Stimulated activated naive B cell treated with anti-CD40 and anti-IgM and Interleukin-4, amounts not matched to agents 10 μg/mL and 1 μg/mL and 100 μg/mL, for 72 hours (primary cell): Measurements from ENCODE around the gene OGN.
"Not testable (repeated sequence)": the region's sequence is repeated elsewhere in the genome, so short reads cannot be mapped to it uniquely, and the experiment has no call there.

ENCODE experiments used
- ATAC-seq, 2 donors: fragments of 150-1000 bp; cut with Tn5 transposase; replicated peaks; 2 replicates each; pipeline ENCODE4 v1.10.0; 2021; ENCODE audit warnings: moderate library complexity in 1 of 2
- DNase-seq: peaks from one replicate; pipeline ENCODE4 v3.0.0; 2021
- H3K27ac Mint-ChIP-seq: one replicate; pipeline ENCODE4 v1.8.0; 2022; ENCODE audit warnings: mild to moderate bottlenecking, mixed read lengths
- H3K27me3 Mint-ChIP-seq, 2 donors: one replicate each; pipeline ENCODE4 v1.8.0; 2022; ENCODE audit warnings: mixed read lengths in 2 of 2
- H3K36me3 Mint-ChIP-seq, 2 donors: one replicate each; pipeline ENCODE4 v1.8.0; 2022; ENCODE audit warnings: mixed read lengths in 2 of 2, mild to moderate bottlenecking in 1 of 2
- H3K4me1 Mint-ChIP-seq, 2 donors: one replicate each; pipeline ENCODE4 v1.8.0; 2022; ENCODE audit warnings: mixed read lengths in 2 of 2, mild to moderate bottlenecking in 1 of 2
- H3K4me3 Mint-ChIP-seq, 2 donors: one replicate each; pipeline ENCODE4 v1.8.0; 2022; ENCODE audit warnings: mild to moderate bottlenecking in 2 of 2, mixed read lengths in 2 of 2, moderate library complexity in 1 of 2
- H3K9me3 Mint-ChIP-seq, 2 donors: one replicate each; pipeline ENCODE4 v1.8.0; 2022; ENCODE audit warnings: mixed read lengths in 2 of 2, mild to moderate bottlenecking in 1 of 2

OGN gene

DNA sequence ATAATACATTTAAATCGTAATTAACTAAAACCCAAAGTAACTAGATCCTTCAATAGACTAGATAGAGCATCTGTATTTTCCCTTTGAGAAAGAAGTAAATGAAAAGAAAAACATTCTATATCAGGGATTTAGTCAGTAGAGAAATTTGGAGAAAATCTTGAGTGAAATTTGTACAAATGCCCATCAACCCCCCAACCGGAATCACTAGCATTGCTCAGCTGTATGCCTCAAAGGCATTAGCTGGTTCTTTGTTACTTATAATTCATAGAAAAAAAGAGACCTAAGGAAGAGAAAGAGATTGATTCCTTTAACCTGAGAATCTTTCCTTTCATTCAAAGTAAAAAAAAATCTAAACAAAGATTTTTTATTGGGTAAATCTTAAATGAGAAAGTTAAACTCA lies 19.2 kb upstream of the OGN start:
- Mint-ChIP-seq H3K4me1 (peaks cover 4 to 6% of the 10 kb centered on the region in 2 donors), H3K27ac (no peak overlapping the region), H3K36me3 (peaks cover 2 to 4% of the 10 kb centered on the region in 2 donors), H3K4me3 (no peak overlapping the region), H3K9me3 (no peaks in the 10 kb centered on the region), H3K27me3 (no peaks in the 10 kb centered on the region)
- DNase-seq (no peak), ATAC-seq (no peak)

DNA sequence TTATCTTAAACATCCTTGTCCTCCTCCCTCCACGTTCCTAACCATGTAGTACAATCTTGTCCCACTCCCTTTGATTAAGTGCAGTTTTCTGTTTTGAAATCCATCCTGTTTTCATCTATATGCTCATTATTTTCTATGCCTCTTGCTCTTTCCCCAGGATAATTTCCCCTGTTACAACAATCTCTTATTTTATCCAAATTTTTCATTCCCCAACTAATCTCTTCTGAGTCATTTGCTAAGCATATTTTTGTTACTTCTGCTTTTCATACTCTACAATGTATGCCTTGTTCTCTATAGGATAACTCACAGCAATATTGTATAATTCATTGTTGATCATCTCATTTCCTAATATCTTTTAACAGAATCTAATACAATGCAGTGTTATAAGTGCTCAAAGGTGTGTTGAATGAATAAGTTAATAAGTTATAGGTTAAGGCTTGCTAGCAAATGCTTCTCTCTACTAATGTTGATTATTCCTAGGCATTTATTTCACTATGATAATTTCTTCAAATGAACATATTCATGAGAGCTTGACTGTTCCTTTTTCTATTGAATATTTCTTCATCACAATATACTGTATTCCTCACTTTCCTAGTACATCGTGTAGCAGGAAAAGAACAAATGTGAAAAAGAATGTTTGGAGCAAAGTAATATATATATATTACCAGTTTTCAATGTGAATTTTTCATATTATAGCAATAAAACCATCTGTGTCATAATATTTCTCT lies 18.4 kb upstream of the OGN start:
- ATAC-seq (peak in 1 of 2 donors; percentile 43), DNase-seq (no peak)
- H3K9me3 Mint-ChIP-seq: no peaks in the 10 kb centered on the region
- H3K27ac Mint-ChIP-seq: no peak overlapping the region
- H3K36me3 Mint-ChIP-seq: peaks cover 2 to 4% of the 10 kb centered on the region in 2 donors
- H3K4me1 Mint-ChIP-seq: peaks cover 4 to 6% of the 10 kb centered on the region in 2 donors
- H3K27me3 Mint-ChIP-seq: no peaks in the 10 kb centered on the region
- H3K4me3 Mint-ChIP-seq: no peak overlapping the region

DNA sequence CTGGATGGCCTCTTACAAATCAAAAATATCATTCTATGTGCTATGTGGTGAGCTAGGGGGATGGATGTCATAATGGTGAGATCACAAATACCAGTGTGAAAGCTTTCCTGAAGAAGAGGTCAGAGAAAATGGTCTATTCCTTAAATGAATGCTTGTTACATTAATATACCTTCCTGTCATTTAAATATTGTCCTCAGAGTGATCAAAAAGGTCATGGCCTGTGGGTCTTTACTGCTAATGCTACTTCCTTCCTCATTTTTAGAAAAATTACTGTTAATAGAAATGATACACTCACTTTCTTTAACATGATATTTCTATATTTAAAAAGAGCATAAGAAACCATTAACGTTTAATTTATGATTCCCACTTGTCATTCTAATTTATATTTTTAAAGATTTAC lies 10.2 kb upstream of the OGN start:
- H3K27ac Mint-ChIP-seq: no peak overlapping the region
- H3K4me3 Mint-ChIP-seq: peak overlapping the region in 1 of 2 donors; percentile 28
- peaks cover 0 to 4% of the 10 kb centered on the region in 2 donors for H3K9me3 Mint-ChIP-seq
- H3K27me3 Mint-ChIP-seq: no peaks in the 10 kb centered on the region
- DNase-seq (no peak), ATAC-seq (peak; percentile 71 to 77)
- H3K4me1 Mint-ChIP-seq: peaks cover 7 to 11% of the 10 kb centered on the region in 2 donors
- peaks cover 3 to 6% of the 10 kb centered on the region in 2 donors for H3K36me3 Mint-ChIP-seq

DNA sequence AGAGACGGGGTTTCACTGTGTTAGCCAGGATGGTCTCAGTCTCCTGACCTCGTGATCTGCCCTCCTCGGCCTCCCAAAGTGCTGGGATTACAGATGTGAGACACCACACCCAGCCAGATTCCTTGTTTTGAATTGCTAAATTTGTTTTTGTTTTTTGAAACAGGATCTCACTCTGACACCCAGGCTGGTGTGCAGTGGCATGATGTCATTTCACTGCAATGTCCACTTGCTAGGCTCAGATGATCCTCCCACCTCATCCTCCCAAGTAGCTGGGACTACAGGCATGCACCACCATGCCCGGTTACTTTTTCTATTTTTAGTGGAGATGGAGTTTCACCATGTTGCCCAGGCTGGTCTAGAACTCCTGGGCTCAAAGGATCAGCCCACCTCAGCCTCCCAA lies 6.8 kb upstream of the OGN start:
- not testable (repeated sequence) for H3K9me3 Mint-ChIP-seq, H3K27ac Mint-ChIP-seq, H3K27me3 Mint-ChIP-seq, DNase-seq, H3K4me3 Mint-ChIP-seq, ATAC-seq, H3K36me3 Mint-ChIP-seq
- peaks cover 18 to 23% of the 10 kb centered on the region in 2 donors for H3K4me1 Mint-ChIP-seq

DNA sequence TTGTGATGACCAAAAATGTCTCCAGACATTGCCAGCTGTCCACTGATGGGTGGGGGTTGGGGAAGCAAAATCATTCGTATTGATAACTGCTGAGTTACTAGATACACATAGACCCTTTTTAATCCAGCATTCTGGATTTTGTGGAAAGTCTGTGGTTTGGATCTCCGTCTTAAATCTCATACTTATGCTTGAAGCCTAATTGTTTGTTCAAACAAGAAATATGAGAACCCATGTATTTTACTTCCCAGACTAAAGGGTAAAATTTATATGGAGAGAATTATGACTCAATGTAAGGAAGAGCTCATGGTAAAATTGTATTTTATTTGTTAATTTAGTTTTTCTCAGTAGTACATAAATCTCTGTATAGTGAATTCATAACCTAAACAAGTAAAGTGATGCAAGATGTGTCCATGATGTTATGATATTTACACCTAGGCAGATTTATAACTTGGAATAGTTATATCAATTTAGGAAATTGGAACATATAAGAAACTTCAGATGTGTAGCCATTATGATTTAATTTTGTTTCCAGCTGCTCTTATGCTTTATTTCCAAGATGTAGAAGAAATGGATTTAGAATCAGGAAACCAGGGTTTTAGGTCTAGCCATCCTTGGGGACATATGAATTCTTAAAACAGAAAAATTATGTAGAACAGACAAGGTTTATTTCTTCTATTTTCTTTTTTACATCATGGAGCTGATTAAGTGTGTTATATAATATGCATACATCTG lies 4.5 kb upstream of the OGN start:
- Mint-ChIP-seq H3K4me1 (peaks cover 16 to 18% of the 10 kb centered on the region in 2 donors), H3K4me3 (no peak overlapping the region), H3K27me3 (no peaks in the 10 kb centered on the region), H3K27ac (no peak overlapping the region), H3K9me3 (peaks cover 0 to 4% of the 10 kb centered on the region in 2 donors), H3K36me3 (peaks cover 3 to 9% of the 10 kb centered on the region in 2 donors)
- ATAC-seq: no peak
- DNase-seq: no peak

DNA sequence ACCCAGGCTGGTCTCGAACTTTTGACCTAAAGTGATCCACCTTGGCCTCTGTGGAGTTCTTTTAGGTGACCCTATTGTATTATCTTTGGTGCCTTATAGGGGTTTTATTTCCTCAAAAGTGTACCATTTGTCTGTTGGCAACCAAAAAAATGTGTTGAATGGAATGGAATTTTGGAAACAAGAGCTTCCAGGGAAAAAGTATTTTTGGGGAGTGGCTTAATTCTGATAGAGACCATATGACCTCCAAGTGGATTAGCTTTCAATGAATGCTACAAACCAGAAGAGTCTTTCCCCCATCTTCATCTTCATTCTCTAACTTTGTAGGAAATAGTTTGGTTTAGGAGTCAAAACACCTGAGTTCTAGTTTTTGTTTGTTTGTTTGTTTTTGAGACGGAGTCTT lies 3.4 kb upstream of the OGN start:
- Mint-ChIP-seq H3K36me3 (peaks cover 3 to 9% of the 10 kb centered on the region in 2 donors), H3K4me1 (peaks cover 16 to 18% of the 10 kb centered on the region in 2 donors), H3K9me3 (peaks cover 0 to 4% of the 10 kb centered on the region in 2 donors), H3K27me3 (no peaks in the 10 kb centered on the region), H3K4me3 (no peak overlapping the region), H3K27ac (no peak overlapping the region)
- no peak for ATAC-seq
- no peak for DNase-seq

DNA sequence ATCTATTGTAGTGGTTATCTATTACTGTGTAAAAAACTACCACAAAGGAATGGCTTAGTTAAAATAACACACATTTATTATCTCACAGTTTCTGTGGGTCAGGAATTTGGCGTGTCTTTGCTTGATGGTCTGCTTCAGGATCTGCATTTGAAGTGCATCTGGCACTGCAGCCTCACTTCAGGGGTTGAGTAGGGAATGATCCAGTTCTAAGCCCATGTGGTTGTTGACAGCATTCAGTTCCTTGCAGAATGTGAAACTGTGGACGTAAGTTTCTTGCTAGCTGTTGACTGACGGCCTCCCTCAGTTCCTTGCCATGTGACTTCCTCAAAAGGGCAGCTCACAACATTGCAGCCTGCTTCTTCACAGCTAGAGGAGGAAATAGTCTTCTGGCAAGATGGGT lies 2.1 kb upstream of the OGN start:
- Mint-ChIP-seq H3K36me3 (peaks cover 0 to 2% of the 10 kb centered on the region in 2 donors), H3K27me3 (no peaks in the 10 kb centered on the region), H3K9me3 (no peaks in the 10 kb centered on the region), H3K27ac (peak overlapping the region; percentile 83), H3K4me1 (peaks cover 16 to 18% of the 10 kb centered on the region in 2 donors), H3K4me3 (peak overlapping the region; percentile 59 to 62)
- ATAC-seq: peak; percentile 99 to 100
- peak; percentile 26 for DNase-seq

DNA sequence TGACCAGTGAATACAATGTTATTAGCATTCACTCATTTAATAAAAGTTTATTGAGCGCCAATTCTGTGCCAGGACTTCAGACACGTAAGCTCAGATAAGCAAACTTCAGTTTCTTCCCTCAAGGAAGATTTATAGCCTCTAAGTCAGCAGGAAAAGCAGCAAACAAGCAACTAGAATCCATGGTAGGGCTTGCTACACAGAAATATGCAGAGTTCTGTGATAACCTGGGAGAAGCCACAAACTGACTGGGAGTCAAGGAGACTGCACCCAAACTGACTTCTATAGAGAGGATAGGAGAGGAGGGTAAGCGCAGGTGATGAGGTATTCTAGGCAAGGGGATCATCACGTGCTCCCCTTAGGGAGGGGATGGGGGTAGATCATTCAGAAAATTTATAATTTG lies 1.4 kb upstream of the OGN start:
- peaks cover 0 to 2% of the 10 kb centered on the region in 2 donors for H3K36me3 Mint-ChIP-seq
- ATAC-seq (no peak), DNase-seq (no peak)
- no peaks in the 10 kb centered on the region for H3K27me3 Mint-ChIP-seq
- H3K9me3 Mint-ChIP-seq: no peaks in the 10 kb centered on the region
- peak overlapping the region; percentile 59 to 62 for H3K4me3 Mint-ChIP-seq
- peak overlapping the region; percentile 0 for H3K27ac Mint-ChIP-seq
- H3K4me1 Mint-ChIP-seq: peaks cover 16 to 18% of the 10 kb centered on the region in 2 donors

DNA sequence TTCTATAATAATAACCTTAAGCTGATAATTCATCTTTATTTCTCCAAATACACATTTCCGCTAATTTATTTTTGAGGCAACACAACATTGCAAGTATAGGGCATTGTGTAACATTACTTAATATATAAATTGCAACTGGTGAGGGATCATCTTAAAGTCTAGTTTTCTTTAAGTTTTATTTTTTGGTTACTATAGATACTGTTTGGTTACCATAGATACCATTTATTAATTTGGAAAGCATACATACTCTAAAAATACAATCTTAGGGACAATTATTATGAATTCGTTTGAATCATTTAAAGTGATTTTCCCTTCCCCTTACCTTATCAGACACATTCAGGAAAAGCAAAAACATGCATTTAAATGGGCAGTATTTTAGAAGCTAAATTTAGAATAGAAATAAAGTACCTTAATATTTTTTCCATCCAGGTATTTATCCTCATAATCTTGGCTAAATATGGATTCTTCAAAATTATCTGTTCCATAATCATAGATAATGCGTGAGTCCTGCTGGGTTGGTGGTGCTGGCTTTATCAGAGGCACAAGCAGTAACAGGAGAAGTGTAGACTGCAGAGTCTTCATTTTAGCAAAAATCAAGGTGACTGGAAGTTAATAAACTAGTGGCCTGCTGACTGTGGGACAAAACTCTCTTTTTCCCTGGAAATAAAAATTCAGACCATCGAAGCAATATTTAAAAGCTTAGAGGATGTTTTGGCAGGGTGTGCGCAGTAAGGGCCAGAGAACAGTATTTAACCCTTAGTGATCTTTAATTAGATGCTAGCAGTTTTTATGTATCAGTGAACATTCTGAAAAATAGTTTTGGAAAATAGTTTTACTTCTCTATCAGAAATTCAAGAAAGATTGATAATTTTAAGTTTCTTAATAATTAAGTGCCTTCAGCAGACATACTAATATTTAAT lies 1.3 kb downstream of the OGN start:
- DNase-seq (no peak), ATAC-seq (no peak)
- no peaks in the 10 kb centered on the region for H3K27me3 Mint-ChIP-seq
- no peak overlapping the region for H3K4me3 Mint-ChIP-seq
- no peak overlapping the region for H3K27ac Mint-ChIP-seq
- peaks cover 16 to 18% of the 10 kb centered on the region in 2 donors for H3K4me1 Mint-ChIP-seq
- no peaks in the 10 kb centered on the region for H3K9me3 Mint-ChIP-seq
- peaks cover 0 to 2% of the 10 kb centered on the region in 2 donors for H3K36me3 Mint-ChIP-seq

DNA sequence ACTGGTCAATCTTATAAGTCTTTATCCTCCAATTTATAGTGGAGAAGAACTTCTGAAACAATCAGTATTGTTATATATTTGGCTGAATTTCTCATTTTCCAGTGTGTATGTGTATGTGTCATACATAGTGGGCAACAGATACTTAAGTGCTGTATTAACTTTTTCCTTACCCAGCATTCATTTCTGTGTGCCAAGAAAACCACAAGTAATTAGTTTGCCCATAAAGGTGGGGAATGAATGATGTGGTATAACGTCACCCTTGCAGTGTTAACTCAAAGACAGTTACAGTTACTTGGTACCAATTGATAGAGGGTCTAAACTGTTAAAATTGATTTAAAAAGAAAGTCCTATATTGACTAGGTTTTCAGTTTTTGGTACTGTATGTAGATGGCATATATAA lies 2.0 kb downstream of the OGN start:
- H3K4me3 Mint-ChIP-seq: no peak overlapping the region
- no peaks in the 10 kb centered on the region for H3K27me3 Mint-ChIP-seq
- H3K36me3 Mint-ChIP-seq: peaks cover 0 to 6% of the 10 kb centered on the region in 2 donors
- peaks cover 16 to 18% of the 10 kb centered on the region in 2 donors for H3K4me1 Mint-ChIP-seq
- DNase-seq (no peak), ATAC-seq (no peak)
- H3K27ac Mint-ChIP-seq: no peak overlapping the region
- H3K9me3 Mint-ChIP-seq: no peaks in the 10 kb centered on the region

DNA sequence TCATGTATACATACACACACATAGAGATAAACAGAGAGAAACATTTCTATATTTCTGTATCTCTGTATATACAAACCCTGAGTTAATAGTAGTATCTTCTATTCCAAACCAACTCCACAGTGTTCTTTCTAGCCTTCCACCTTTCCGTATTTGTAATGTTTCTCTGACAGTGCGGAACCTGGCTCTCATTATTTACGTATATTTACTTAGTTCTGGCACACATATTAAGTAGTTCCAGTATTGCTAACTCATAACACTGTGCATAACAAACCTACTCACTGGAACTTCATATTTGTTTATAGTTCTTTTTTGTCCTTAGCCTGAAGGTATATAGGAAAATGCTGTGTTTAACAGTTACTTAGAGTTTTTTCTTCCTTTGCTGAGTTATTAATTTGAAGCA lies 6.5 kb downstream of the OGN start:
- H3K27ac Mint-ChIP-seq: no peak overlapping the region
- H3K4me1 Mint-ChIP-seq: no peaks in the 10 kb centered on the region
- H3K4me3 Mint-ChIP-seq: no peak overlapping the region
- DNase-seq (no peak), ATAC-seq (no peak)
- H3K36me3 Mint-ChIP-seq: peaks cover 0 to 3% of the 10 kb centered on the region in 2 donors
- no peaks in the 10 kb centered on the region for H3K9me3 Mint-ChIP-seq
- no peaks in the 10 kb centered on the region for H3K27me3 Mint-ChIP-seq

DNA sequence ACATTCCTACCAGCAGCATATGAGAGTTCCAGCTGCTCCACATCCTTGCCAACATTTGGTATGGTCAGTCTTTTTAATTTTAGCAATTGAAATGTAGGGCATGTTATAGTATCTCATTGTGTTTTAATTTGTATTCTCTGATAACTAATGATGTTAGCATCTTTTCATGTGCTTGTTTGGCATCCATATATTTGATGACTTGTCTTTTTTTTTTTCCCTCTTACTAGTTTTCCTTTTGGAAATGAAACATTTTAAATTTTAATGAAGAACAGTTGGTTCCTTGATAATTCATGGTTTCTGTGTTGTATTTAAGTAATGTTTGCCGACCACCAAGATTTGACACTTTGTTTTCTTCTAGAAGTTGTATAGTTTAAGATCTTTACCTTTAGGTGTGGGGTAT lies 8.8 kb downstream of the OGN start:
- Mint-ChIP-seq H3K36me3 (peaks cover 0 to 7% of the 10 kb centered on the region in 2 donors), H3K27me3 (no peaks in the 10 kb centered on the region), H3K27ac (no peak overlapping the region), H3K4me1 (no peaks in the 10 kb centered on the region), H3K4me3 (no peak overlapping the region), H3K9me3 (no peaks in the 10 kb centered on the region)
- DNase-seq (no peak), ATAC-seq (no peak)

DNA sequence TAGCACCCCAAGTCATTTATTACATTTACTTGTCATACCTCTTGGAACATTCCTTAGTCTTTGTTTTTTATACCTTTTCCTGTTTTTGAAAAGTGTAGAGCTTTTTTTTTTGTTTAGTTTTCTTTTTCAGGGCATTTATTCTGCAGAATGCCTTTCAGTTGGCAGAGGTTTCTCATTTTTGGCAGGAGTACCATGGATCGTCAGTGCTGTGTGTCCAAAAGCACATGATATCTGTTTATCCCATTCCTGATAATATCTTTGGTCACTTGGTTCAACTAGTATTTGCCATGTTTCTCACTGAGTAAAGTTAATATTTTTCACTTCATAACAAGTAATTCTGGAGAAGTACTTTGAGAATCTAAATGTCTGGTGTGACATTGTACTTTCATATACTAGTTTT lies 10.7 kb downstream of the OGN start:
- Mint-ChIP-seq H3K27ac (no peak overlapping the region), H3K4me3 (no peak overlapping the region)
- no peak for ATAC-seq

DNA sequence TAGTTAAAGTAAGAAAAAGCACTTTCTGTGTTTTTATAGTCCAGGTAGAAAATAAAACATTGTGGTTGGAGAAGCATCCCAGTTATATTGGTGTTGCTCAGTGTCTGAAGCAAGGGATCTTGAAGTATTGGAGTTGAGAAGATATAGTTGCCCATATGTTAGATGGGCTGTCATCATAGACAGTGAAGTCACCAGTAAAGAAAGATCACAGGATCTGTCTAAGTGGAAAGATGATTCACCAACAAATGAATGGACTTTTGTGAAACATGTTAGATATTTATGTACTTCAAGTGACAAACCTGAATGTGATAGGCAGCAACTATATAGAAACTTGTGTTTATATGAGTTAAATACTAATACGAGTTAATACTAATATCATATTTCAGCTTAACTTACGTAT lies 11.7 kb downstream of the OGN start:
- Mint-ChIP-seq H3K4me1 (no peaks in the 10 kb centered on the region), H3K4me3 (no peak overlapping the region), H3K36me3 (peaks cover 0 to 4% of the 10 kb centered on the region in 2 donors), H3K9me3 (no peaks in the 10 kb centered on the region), H3K27ac (no peak overlapping the region), H3K27me3 (no peaks in the 10 kb centered on the region)
- DNase-seq (no peak), ATAC-seq (no peak)

More for the DNA sequence above, 10.7 kb downstream of the OGN start:
- H3K36me3 Mint-ChIP-seq: peaks cover 0 to 7% of the 10 kb centered on the region in 2 donors
- no peaks in the 10 kb centered on the region for H3K27me3 Mint-ChIP-seq
- H3K4me1 Mint-ChIP-seq: no peaks in the 10 kb centered on the region
- DNase-seq: no peak
- H3K9me3 Mint-ChIP-seq: no peaks in the 10 kb centered on the region
